H1 (cell line): ENCODE measurements around the gene SYT13. TPM values are rescaled to one million over a fixed set of nuclear protein-coding genes. Genes with fewer than 3 reads are reported as not detected.

Experiments used
- CTCF ChIA-PET: fragments of 300-600 bp; sonication (Branson Sonifier 250); formaldehyde crosslinking; loops from one replicate; lab custom pipeline; 2021; ENCODE audit not compliant: partially characterized antibody; lab: Charles Lee
- POLR2A ChIA-PET: fragments of 300-600 bp; sonication (Branson Sonifier 250); formaldehyde crosslinking; loops from one replicate; lab custom pipeline; 2021; ENCODE audit warnings: inconsistent platforms; ENCODE audit not compliant: partially characterized antibody; lab: Charles Lee
- DNase-seq, 2 experiments: peaks; one replicate each; pipeline versions ENCODE4 v3.0.0 to v3.0.0-alpha.2; 2010 to 2022; ENCODE audit warnings: low spot score in 2 of 2, low read depth in 1 of 2, mixed read lengths in 1 of 2
- FAIRE-seq: peaks from 2 replicates; lab custom pipeline; 2011; peaks lifted over from hg19 to GRCh38; lab: Jason Lieb, UNC
- H2AFZ ChIP-seq: 2 replicates; pipeline ENCODE4 v1.8.1; 2012; ENCODE audit warnings: low read length, inconsistent platforms
- H2AK5ac ChIP-seq: 2 replicates; pipeline ENCODE4 v1.6.1; 2013; ENCODE audit warnings: low read depth, low read length
- H2BK120ac ChIP-seq: replicated peaks from 2 replicates; pipeline ENCODE3; 2013; ENCODE audit warnings: low read depth, low read length, inconsistent platforms
- H2BK12ac ChIP-seq: 2 replicates; pipeline ENCODE4 v1.6.1; 2013; ENCODE audit warnings: low read depth, low read length
- H2BK15ac ChIP-seq: 2 replicates; pipeline ENCODE4 v1.6.1; 2013; ENCODE audit warnings: low read length
- H2BK20ac ChIP-seq: 2 replicates; pipeline ENCODE4 v1.6.1; 2013; ENCODE audit warnings: low read length
- H2BK5ac ChIP-seq: 2 replicates; pipeline ENCODE4 v1.6.1; 2013; ENCODE audit warnings: low read depth, low read length
- H3K14ac ChIP-seq: 2 replicates; pipeline ENCODE4 v1.6.1; 2013; ENCODE audit warnings: inconsistent platforms; ENCODE audit not compliant: insufficient read length
- H3K18ac ChIP-seq: 2 replicates; pipeline ENCODE4 v1.6.1; 2013; ENCODE audit warnings: low read length; ENCODE audit errors: extremely low read depth
- H3K23ac ChIP-seq: 2 replicates; pipeline ENCODE4 v1.6.1; 2013; ENCODE audit warnings: inconsistent platforms; ENCODE audit not compliant: insufficient read length
- H3K23me2 ChIP-seq: 2 replicates; pipeline ENCODE4 v1.6.1; 2013; ENCODE audit warnings: low read depth, low read length
- H3K27ac ChIP-seq: 2 replicates; pipeline ENCODE4 v1.6.1; 2011; ENCODE audit warnings: low read depth, low read length, inconsistent platforms
- H3K27me3 ChIP-seq, 4 experiments: replicated peaks in 1 of 4; 1 replicate in 1 of 4; 2 replicates in 3 of 4; pipeline versions ENCODE4 v1.6.1 to v1.8.1; 2011 to 2013; ENCODE audit warnings: low read length in 3 of 4, mild to moderate bottlenecking in 3 of 4, inconsistent platforms in 2 of 4, mixed read lengths in 2 of 4, moderate library complexity in 1 of 4; ENCODE audit not compliant: control insufficient read depth in 3 of 4, insufficient read depth in 3 of 4; ENCODE audit errors: extremely low read depth in 1 of 4
- H3K36me3 ChIP-seq, 4 experiments: 2 replicates each; pipeline versions ENCODE4 v1.6.1 to v1.8.1; 2011 to 2013; ENCODE audit warnings: mild to moderate bottlenecking in 4 of 4, low read length in 3 of 4, moderate library complexity in 2 of 4, control low read depth in 1 of 4, inconsistent platforms in 1 of 4; ENCODE audit not compliant: insufficient read depth in 4 of 4, control insufficient read depth in 2 of 4
- H3K4ac ChIP-seq: replicated peaks from 2 replicates; pipeline ENCODE3; 2013; ENCODE audit warnings: low read length, low read depth, mixed read lengths, inconsistent platforms; ENCODE audit not compliant: insufficient read length
- H3K4me1 ChIP-seq, 4 experiments: replicated peaks in 1 of 4; 1 replicate in 1 of 4; 2 replicates in 3 of 4; pipeline versions ENCODE4 v1.6.1 to v1.8.1; 2011 to 2013; ENCODE audit warnings: low read length in 3 of 4, inconsistent platforms in 2 of 4, mixed read lengths in 1 of 4; ENCODE audit not compliant: insufficient read depth in 4 of 4, control insufficient read depth in 3 of 4
- H3K4me2 ChIP-seq, 2 experiments: 2 replicates each; pipeline versions ENCODE4 v1.6.1 to v1.8.1; 2011 to 2013; ENCODE audit warnings: low read depth in 2 of 2, low read length in 2 of 2, control low read depth in 1 of 2, inconsistent platforms in 1 of 2, mild to moderate bottlenecking in 1 of 2; ENCODE audit not compliant: insufficient read depth in 1 of 2
- H3K4me3 ChIP-seq, 4 experiments: fragments of 200-600, 300-600 bp in 1 of 4; sonication (generic), shearing (Covaris generic), sonication (Bioruptor Twin) in 1 of 4; 2 replicates each; pipeline versions ENCODE4 v1.5.1 to v1.8.1; 2011 to 2016; ENCODE audit warnings: low read length in 4 of 4, low read depth in 3 of 4, control low read depth in 2 of 4, inconsistent platforms in 2 of 4, mild to moderate bottlenecking in 2 of 4, mixed read lengths in 1 of 4, moderate library complexity in 1 of 4; ENCODE audit not compliant: insufficient read depth in 2 of 4; ENCODE audit errors: extremely low read depth in 1 of 4
- H3K56ac ChIP-seq: replicated peaks from 2 replicates; pipeline ENCODE3; 2013; ENCODE audit warnings: low read depth, mild to moderate bottlenecking, mixed read lengths, low read length, inconsistent platforms; ENCODE audit not compliant: insufficient read length
- H3K79me1 ChIP-seq: 2 replicates; pipeline ENCODE4 v1.6.1; 2013; ENCODE audit warnings: low read depth, low read length, control low read depth
- H3K79me2 ChIP-seq, 2 experiments: 2 replicates each; pipeline versions ENCODE4 v1.6.1 to v1.8.1; 2012 to 2013; ENCODE audit warnings: low read length in 2 of 2, mild to moderate bottlenecking in 2 of 2, inconsistent platforms in 1 of 2; ENCODE audit not compliant: insufficient read depth in 2 of 2, control insufficient read depth in 1 of 2
- H3K9ac ChIP-seq, 4 experiments: replicated peaks in 1 of 4; 1 replicate in 1 of 4; 2 replicates in 3 of 4; pipeline versions ENCODE4 v1.6.1 to v1.8.1; 2011 to 2013; ENCODE audit warnings: low read depth in 3 of 4, low read length in 3 of 4, control low read depth in 2 of 4, mild to moderate bottlenecking in 2 of 4, moderate library complexity in 2 of 4, inconsistent platforms in 1 of 4; ENCODE audit errors: extremely low read depth in 1 of 4
- H3K9me3 ChIP-seq, 2 experiments: 2 replicates each; pipeline versions ENCODE4 v1.6.1 to v1.8.1; 2012 to 2013; ENCODE audit warnings: mild to moderate bottlenecking in 2 of 2, moderate library complexity in 2 of 2, control low read depth in 1 of 2, inconsistent platforms in 1 of 2, low read depth in 1 of 2, low read length in 1 of 2, mixed read lengths in 1 of 2; ENCODE audit not compliant: insufficient read depth in 2 of 2
- H4K20me1 ChIP-seq, 2 experiments: replicated peaks in 1 of 2; 2 replicates each; pipeline versions ENCODE3 to v1.8.1; 2011 to 2013; ENCODE audit warnings: inconsistent platforms in 2 of 2, low read length in 2 of 2, mild to moderate bottlenecking in 1 of 2; ENCODE audit not compliant: insufficient read depth in 2 of 2, control insufficient read depth in 1 of 2
- H4K5ac ChIP-seq: 2 replicates; pipeline ENCODE4 v1.6.1; 2013; ENCODE audit warnings: low read length, low read depth, mixed read lengths, inconsistent platforms; ENCODE audit not compliant: insufficient read length
- H4K8ac ChIP-seq: 2 replicates; pipeline ENCODE4 v1.8.0; 2013; ENCODE audit warnings: mild to moderate bottlenecking, moderate library complexity, low read length, inconsistent platforms; ENCODE audit not compliant: insufficient read depth; ENCODE audit errors: extremely low read depth
- H4K91ac ChIP-seq: replicated peaks from 2 replicates; pipeline ENCODE3; 2013; ENCODE audit warnings: low read length, mixed read lengths, inconsistent platforms; ENCODE audit not compliant: insufficient read length
- CTCF ChIP-seq, 3 experiments: IDR thresholded peaks; 1 replicate in 2 of 3; 2 replicates in 1 of 3; pipeline versions ENCODE4 v1.5.1 to v1.6.1; 2011; ENCODE audit warnings: low read length in 3 of 3, mild to moderate bottlenecking in 3 of 3, inconsistent platforms in 2 of 3, low read depth in 1 of 3, moderate library complexity in 1 of 3; ENCODE audit not compliant: insufficient read depth in 1 of 3; ENCODE audit errors: control extremely low read depth in 1 of 3
- KDM4A ChIP-seq: IDR thresholded peaks from one replicate; pipeline ENCODE4 v1.7.1; 2012; ENCODE audit warnings: low read depth, mild to moderate bottlenecking, moderate library complexity, low read length, inconsistent platforms; ENCODE audit not compliant: severe bottlenecking
- NANOG ChIP-seq: IDR thresholded peaks from 2 replicates; pipeline ENCODE4 v1.6.1; 2011; ENCODE audit warnings: low read length, low read depth, mild to moderate bottlenecking, inconsistent platforms; ENCODE audit not compliant: insufficient read depth, poor library complexity, severe bottlenecking
- SIX5 ChIP-seq: IDR thresholded peaks from 2 replicates; pipeline ENCODE4 v1.6.1; 2011; ENCODE audit warnings: mild to moderate bottlenecking, low read depth, low read length
- TAF7 ChIP-seq: optimal IDR thresholded peaks from 2 replicates; pipeline ENCODE3; 2011; ENCODE audit warnings: low read depth, mild to moderate bottlenecking, inconsistent platforms, low read length, moderate library complexity, borderline replicate concordance
- WGBS, 2 experiments: shearing (Covaris generic) in 1 of 2; methylation state at CpG; one replicate each; pipeline versions ENCODE4 v1.1.6 to v1.1.7; 2013 to 2015; ENCODE audit warnings: low lambda C conversion rate in 2 of 2, mixed read lengths in 2 of 2, inconsistent platforms in 1 of 2, low coverage in 1 of 2, missing lambda C conversion rate in 1 of 2; ENCODE audit not compliant: insufficient replicate concordance in 2 of 2, insufficient coverage in 1 of 2, insufficient read length in 1 of 2; ENCODE audit errors: extremely low coverage in 1 of 2, missing lambda C conversion rate in 1 of 2; 5-methylcytosine and 5-hydroxymethylcytosine counted together
- polyA plus RNA-seq, 7 experiments: library from polyadenylated mRNA; depleted of rRNA in 3 of 7; stranded (reverse) in 5 of 7; unstranded in 2 of 7; fragments of >200 nt in 5 of 7; fragments of 200-250 nt in 2 of 7; gene quantifications; 1 replicate in 5 of 7; 2 replicates in 1 of 7; 4 replicates in 1 of 7; pipeline versions ENCODE4 v1.2.1 to v1.2.3, GENCODE V29; 2011 to 2013; ENCODE audit warnings: missing spikeins in 2 of 7, mixed read lengths in 2 of 7
- total RNA-seq: library from RNA; stranded (reverse); fragmentation: NEBNext Ultra II Directional; extraction: Animal tissue kit (Norgen Biotek cat#: 25700); gene quantifications from 2 replicates; pipeline ENCODE4 v1.2.1, GENCODE V29; 2021

SYT13 gene
- total and polyA plus RNA-seq, 2 of the 8 experiments (the other 6 are each of a cell fraction or from before 2014, with no cell fraction given), result 4.8 to 13.2 TPM

DNA sequence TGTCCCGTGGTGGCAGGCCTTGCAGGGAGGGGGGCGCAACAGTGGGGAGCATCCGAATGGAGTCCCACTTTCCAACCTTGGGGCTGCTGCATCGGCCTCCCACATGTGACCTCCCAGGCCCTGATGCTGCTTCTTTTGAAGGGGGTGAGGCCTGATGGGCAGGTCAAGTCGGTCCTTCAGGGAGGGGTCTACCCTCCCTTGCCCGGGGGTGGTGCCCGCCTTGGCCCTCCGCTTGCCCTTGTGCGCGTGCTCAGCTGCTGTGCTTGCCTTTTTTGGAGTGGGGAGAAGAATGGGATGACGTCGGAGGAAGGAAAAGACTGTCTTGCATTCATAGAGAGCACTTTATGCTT is 72.8 kb downstream of the SYT13 start:
- Histone ChIP-seq H4K20me1 (no peaks in the 10 kb centered on the region), H3K27ac (no peak overlapping the region), H3K4me1 (peaks cover 3 to 22% (median 12%) of the 10 kb centered on the region in 4 experiments), H4K5ac (no peak overlapping the region), H3K4me2 (no peak overlapping the region), H2AFZ (no peak overlapping the region), H3K27me3 (no peaks in the 10 kb centered on the region), H2AK5ac (no peak overlapping the region), H3K56ac (no peak overlapping the region), H3K36me3 (no peaks in the 10 kb centered on the region), H3K18ac (no peak overlapping the region), H3K23me2 (no peaks in the 10 kb centered on the region), H2BK15ac (no peak overlapping the region), H4K91ac (no peak overlapping the region), H3K9me3 (no peaks in the 10 kb centered on the region), H2BK5ac (no peak overlapping the region), H2BK20ac (no peak overlapping the region), H3K23ac (no peak overlapping the region), H3K9ac (no peak overlapping the region), H3K79me1 (no peaks in the 10 kb centered on the region), H3K4ac (no peak overlapping the region), H2BK120ac (no peak overlapping the region), H3K14ac (no peak overlapping the region), H4K8ac (no peak overlapping the region), H3K4me3 (no peak overlapping the region), H3K79me2 (no peaks in the 10 kb centered on the region), H2BK12ac (no peak overlapping the region)
- FAIRE-seq, result no peak
- 85% methylated on average over 12 of the region's 12 CpGs; no CpG with 5 or more reads in 1 of the 2 experiments for WGBS, 2 experiments
- POLR2A ChIA-PET, result no interaction called here
- CTCF ChIA-PET, result interaction anchor here (0.6 to 5.8 kb wide), 21 partner anchors 8 to 558 kb away, joined by 3 to 49 read pairs (median 5); partner anchors contain the start of gene SYT13
- no peak for DNase-seq
- TF ChIP-seq KDM4A (no peak), NANOG (no peak), CTCF (IDR thresholded peaks at IDR 0.05; ENCODE audit: control extremely low read depth in 1 of 3, insufficient read depth in 1 of 3, low read depth in 1 of 3, low read length in 3 of 3) (no peak), SIX5 (no peak), TAF7 (no peak)
